ENCODE data around the gene ZNF792.

DNA sequence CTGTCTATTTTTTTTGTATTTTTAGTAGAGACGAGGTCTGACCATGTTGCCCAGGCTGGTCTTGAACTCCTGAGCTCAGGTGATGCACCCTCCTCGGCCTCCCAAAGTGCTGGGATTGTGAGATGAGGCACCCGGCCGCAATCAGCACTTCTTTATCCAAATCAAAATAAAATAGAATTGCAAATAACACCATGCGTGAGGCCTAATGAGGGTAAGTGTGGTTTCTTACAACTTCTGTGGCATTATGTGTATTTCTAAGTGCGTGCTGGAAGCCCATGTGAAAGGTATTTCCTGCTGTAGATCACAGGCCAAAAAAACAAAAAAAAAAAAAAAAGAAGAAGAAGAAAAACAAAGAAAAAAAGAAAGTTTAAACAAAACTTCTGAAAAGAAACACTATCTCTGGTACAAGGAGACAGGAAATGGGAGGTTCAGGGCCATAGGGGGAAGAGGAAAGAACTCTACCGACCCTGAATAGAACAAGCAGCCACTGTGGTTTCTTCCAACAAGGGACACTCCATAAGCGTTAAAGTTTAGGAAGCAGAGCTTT, 33.1 kb upstream of the ZNF792 start:
- TF ChIP-seq, protein P1, sequence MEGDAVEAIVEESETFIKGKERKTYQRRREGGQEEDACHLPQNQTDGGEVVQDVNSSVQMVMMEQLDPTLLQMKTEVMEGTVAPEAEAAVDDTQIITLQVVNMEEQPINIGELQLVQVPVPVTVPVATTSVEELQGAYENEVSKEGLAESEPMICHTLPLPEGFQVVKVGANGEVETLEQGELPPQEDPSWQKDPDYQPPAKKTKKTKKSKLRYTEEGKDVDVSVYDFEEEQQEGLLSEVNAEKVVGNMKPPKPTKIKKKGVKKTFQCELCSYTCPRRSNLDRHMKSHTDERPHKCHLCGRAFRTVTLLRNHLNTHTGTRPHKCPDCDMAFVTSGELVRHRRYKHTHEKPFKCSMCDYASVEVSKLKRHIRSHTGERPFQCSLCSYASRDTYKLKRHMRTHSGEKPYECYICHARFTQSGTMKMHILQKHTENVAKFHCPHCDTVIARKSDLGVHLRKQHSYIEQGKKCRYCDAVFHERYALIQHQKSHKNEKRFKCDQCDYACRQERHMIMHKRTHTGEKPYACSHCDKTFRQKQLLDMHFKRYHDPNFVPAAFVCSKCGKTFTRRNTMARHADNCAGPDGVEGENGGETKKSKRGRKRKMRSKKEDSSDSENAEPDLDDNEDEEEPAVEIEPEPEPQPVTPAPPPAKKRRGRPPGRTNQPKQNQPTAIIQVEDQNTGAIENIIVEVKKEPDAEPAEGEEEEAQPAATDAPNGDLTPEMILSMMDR (IDR thresholded peaks at IDR 0.05) = no peak
- no peak for TF ChIP-seq EZH2 (IDR thresholded peaks at IDR 0.05)

All from neural progenitor cell (in vitro differentiated cells).